ENCODE results near the gene UBE2J2. TPM values are rescaled to one million over a fixed set of nuclear protein-coding genes. Genes with fewer than 3 reads are reported as not detected.

UBE2J2 gene
- total RNA-seq, 4 donors from 2014 or later, result 9.5 to 66.1 (median 49.8) TPM

GRCh38 chr1:1298861-1299685 lies 25.4 kb upstream of the UBE2J2 start:
- no peak overlapping the region for H3K4me3 ChIP-seq
- no peaks in the 10 kb centered on the region for H3K27me3 ChIP-seq
- no peak for DNase-seq
- H3K36me3 ChIP-seq, result no peaks in the 10 kb centered on the region
- no peak for TF ChIP-seq POLR2A (IDR thresholded peaks at IDR 0.05)
- TF ChIP-seq CTCF (IDR thresholded peaks at IDR 0.05), result no peak
- intact Hi-C loops (cut with DNase I; ENCODE audit: low total_unique reads), result no loop called here
- no peaks in the 10 kb centered on the region for H3K9me3 ChIP-seq
- no peak overlapping the region for H3K27ac ChIP-seq
- H3K4me1 ChIP-seq, result peaks cover 0 to 3% of the 10 kb centered on the region in 2 donors

GRCh38 chr1:1297802-1298424 lies 24.3 kb upstream of the UBE2J2 start:
- TF ChIP-seq POLR2A (IDR thresholded peaks at IDR 0.05), result no peak
- TF ChIP-seq CTCF (IDR thresholded peaks at IDR 0.05), result no peak
- Histone ChIP-seq H3K36me3 (no peaks in the 10 kb centered on the region), H3K27me3 (no peaks in the 10 kb centered on the region), H3K4me1 (no peaks in the 10 kb centered on the region), H3K9me3 (no peaks in the 10 kb centered on the region), H3K4me3 (no peak overlapping the region), H3K27ac (no peak overlapping the region)
- no peak for DNase-seq
- intact Hi-C loops (cut with DNase I; ENCODE audit: low total_unique reads), result no loop called here

- DNase-seq, result no peak
- no peak overlapping the region for H3K27ac ChIP-seq
- intact Hi-C loops (cut with DNase I; ENCODE audit: low total_unique reads), result no loop called here
- peaks cover 0 to 4% of the 10 kb centered on the region in 2 donors for H3K4me1 ChIP-seq
- no peak overlapping the region for H3K4me3 ChIP-seq
- TF ChIP-seq POLR2A (IDR thresholded peaks at IDR 0.05) (no peak), CTCF (IDR thresholded peaks at IDR 0.05) (no peak)
- no peaks in the 10 kb centered on the region for H3K36me3 ChIP-seq
- no peaks in the 10 kb centered on the region for H3K27me3 ChIP-seq
- no peaks in the 10 kb centered on the region for H3K9me3 ChIP-seq
These were observed 22.7 kb upstream of the UBE2J2 start for GRCh38 chr1:1296070-1297061.

- TF ChIP-seq CTCF (IDR thresholded peaks at IDR 0.05), result no peak
- no peak for TF ChIP-seq POLR2A (IDR thresholded peaks at IDR 0.05)
- Histone ChIP-seq H3K36me3 (no peaks in the 10 kb centered on the region), H3K27ac (no peak overlapping the region), H3K27me3 (no peaks in the 10 kb centered on the region), H3K4me3 (no peak overlapping the region), H3K9me3 (no peaks in the 10 kb centered on the region), H3K4me1 (peaks cover 0 to 14% of the 10 kb centered on the region in 2 donors)
- intact Hi-C loops (cut with DNase I; ENCODE audit: low total_unique reads), result no loop called here
- no peak for DNase-seq
These were observed 21.7 kb upstream of the UBE2J2 start for GRCh38 chr1:1295154-1295923.
